ENCODE data around the gene TXNL4B. TPM values are rescaled to one million over a fixed set of nuclear protein-coding genes. Genes with fewer than 3 reads are reported as not detected.

The TXNL4B gene
- total and polyA plus RNA-seq, 11 donors, result 4.6 to 13.5 (median 7.0) TPM

GRCh38 chr16:72044296-72044695 is 49.1 kb downstream of the TXNL4B start:
- TF ChIP-seq POLR2A (IDR thresholded peaks at IDR 0.05) (no peak), CTCF (IDR thresholded peaks at IDR 0.05) (no peak)
- H3K36me3 ChIP-seq, result peaks cover 0 to 27% (median 15%) of the 10 kb centered on the region in 9 donors
- ATAC-seq, result no peak
- peaks cover 0 to 7% (median 0%) of the 10 kb centered on the region in 12 donors for H3K4me1 ChIP-seq
- no peaks in the 10 kb centered on the region for H3K27me3 ChIP-seq
- peaks cover 0 to 8% (median 0%) of the 10 kb centered on the region in 12 donors for H3K9me3 ChIP-seq
- H3K4me3 ChIP-seq, result no peak overlapping the region
- 70 to 78% (median 77%) methylated on average over 6 of the region's 6 CpGs for WGBS, 4 donors
- intact Hi-C loops (cut with DNase I), result no loop called here
- DNase-seq, result no peak
- H3K27ac ChIP-seq, result no peak overlapping the region

DNA sequence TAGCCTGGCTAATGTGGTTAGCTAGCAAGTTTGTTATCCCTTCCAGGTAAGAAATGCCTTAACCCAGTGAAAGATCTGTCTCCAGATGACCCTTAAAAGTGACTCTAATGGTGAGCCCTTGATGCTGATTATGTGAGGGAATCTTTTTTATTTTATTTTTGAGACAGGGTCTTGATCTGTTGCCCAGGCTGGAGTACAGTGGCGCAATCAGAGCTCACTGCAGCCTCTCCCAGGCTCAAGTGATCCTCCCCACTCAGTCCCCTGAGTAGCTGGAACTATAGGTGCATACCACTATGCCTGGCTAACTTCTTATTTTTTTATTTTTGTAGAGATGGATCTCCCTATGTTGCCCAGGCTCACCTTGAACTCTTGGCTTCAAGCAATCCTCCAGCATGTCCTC is 49.9 kb downstream of the TXNL4B start:
- no peak overlapping the region for H3K27ac ChIP-seq
- ATAC-seq, result no peak
- WGBS, 4 donors, result 100% methylated on average over 1 of the region's 1 CpG
- no peak overlapping the region for H3K4me3 ChIP-seq
- H3K4me1 ChIP-seq, result peaks cover 0 to 7% (median 0%) of the 10 kb centered on the region in 12 donors
- intact Hi-C loops (cut with DNase I), result no loop called here
- H3K36me3 ChIP-seq, result peaks cover 0 to 27% (median 15%) of the 10 kb centered on the region in 9 donors
- no peak for TF ChIP-seq POLR2A (IDR thresholded peaks at IDR 0.05)
- no peak for TF ChIP-seq CTCF (IDR thresholded peaks at IDR 0.05)
- H3K9me3 ChIP-seq, result peaks cover 0 to 1% (median 0%) of the 10 kb centered on the region in 12 donors
- no peaks in the 10 kb centered on the region for H3K27me3 ChIP-seq
- no peak for DNase-seq

DNA sequence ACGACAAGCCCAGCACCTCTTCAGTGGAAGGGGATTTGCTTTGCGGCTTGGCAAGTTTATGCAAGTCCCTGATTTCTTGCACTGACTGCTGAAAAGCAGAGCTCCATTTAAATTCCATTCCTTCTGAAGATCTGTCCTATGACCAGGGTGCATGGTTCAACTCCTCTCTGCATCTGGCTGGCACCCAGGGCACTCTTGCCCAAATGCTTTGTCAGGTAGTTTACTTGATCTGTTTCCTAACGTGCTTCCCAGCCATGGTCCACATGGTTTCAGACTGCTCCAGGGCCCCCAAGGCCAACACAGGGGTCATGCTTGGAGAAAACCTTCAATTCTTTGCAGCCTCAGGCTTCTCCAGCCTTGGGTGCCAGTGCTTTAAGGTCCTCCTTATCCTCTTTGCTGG is 50.4 kb downstream of the TXNL4B start:
- DNase-seq (no peak), ATAC-seq (no peak)
- Histone ChIP-seq H3K36me3 (peaks cover 0 to 27% (median 15%) of the 10 kb centered on the region in 9 donors), H3K27ac (no peak overlapping the region), H3K27me3 (no peaks in the 10 kb centered on the region), H3K9me3 (no peaks in the 10 kb centered on the region), H3K4me3 (no peak overlapping the region), H3K4me1 (peaks cover 0 to 7% (median 0%) of the 10 kb centered on the region in 12 donors)
- intact Hi-C loops (cut with DNase I), result no loop called here
- WGBS, 4 donors, result 53 to 76% (median 62%) methylated on average over 3 of the region's 3 CpGs
- TF ChIP-seq POLR2A (IDR thresholded peaks at IDR 0.05) (no peak), CTCF (IDR thresholded peaks at IDR 0.05) (no peak)

GRCh38 chr16:72042157-72042660 is 51.2 kb downstream of the TXNL4B start:
- Histone ChIP-seq H3K9me3 (no peaks in the 10 kb centered on the region), H3K27ac (no peak overlapping the region), H3K4me1 (peaks cover 0 to 7% (median 0%) of the 10 kb centered on the region in 12 donors), H3K27me3 (no peaks in the 10 kb centered on the region), H3K36me3 (peaks cover 0 to 27% (median 15%) of the 10 kb centered on the region in 9 donors), H3K4me3 (no peak overlapping the region)
- ATAC-seq, result peak in 3 of 4 donors; percentile 45 to 75 (median 65)
- TF ChIP-seq CTCF (IDR thresholded peaks at IDR 0.05), result no peak
- TF ChIP-seq POLR2A (IDR thresholded peaks at IDR 0.05), result no peak
- WGBS, 4 donors, result 39 to 54% (median 49%) methylated on average over 2 of the region's 2 CpGs
- intact Hi-C loops (cut with DNase I), result no loop called here
- DNase-seq, result no peak
